Cortex of kidney (tissue), 1 donor: Measurements from ENCODE around the gene ITGA2B.
"Not testable (repeated sequence)": the region's sequence is repeated elsewhere in the genome, so short reads cannot be mapped to it uniquely, and the experiment has no call there.

Experiments
- DNase-seq: peaks from one replicate; lab custom pipeline; 2025; lab: John Stamatoyannopoulos, UW

Gene ITGA2B

GRCh38 chr17:44368391-44369243 is 20.8 kb downstream of the ITGA2B start:
- not testable (repeated sequence) for DNase-seq

GRCh38 chr17:44367231-44367979 is 22.0 kb downstream of the ITGA2B start:
- no peak for DNase-seq

GRCh38 chr17:44365051-44365450 is 24.4 kb downstream of the ITGA2B start:
- not testable (repeated sequence) for DNase-seq

GRCh38 chr17:44363613-44364159 is 25.8 kb downstream of the ITGA2B start, which contains the start of gene FAM171A2:
Gene FAM171A2, minus strand, starts transcription at chr17:44363853. Its CDS starts 139 bp downstream, at chr17:44363714.
- no peak for DNase-seq

- DNase-seq: no peak
These were observed 26.4 kb downstream of the ITGA2B start for GRCh38 chr17:44362949-44363612.

- DNase-seq: no peak
These were observed 26.9 kb downstream of the ITGA2B start for GRCh38 chr17:44362459-44362948.

GRCh38 chr17:44361292-44362260 is 27.9 kb downstream of the ITGA2B start:
- DNase-seq: no peak

GRCh38 chr17:44360826-44361225 is 28.6 kb downstream of the ITGA2B start:
- no peak for DNase-seq

GRCh38 chr17:44360144-44360533 is 29.3 kb downstream of the ITGA2B start:
- no peak for DNase-seq

- no peak for DNase-seq
These were observed 29.8 kb downstream of the ITGA2B start for GRCh38 chr17:44359458-44360143.

- DNase-seq: no peak
These were observed 30.4 kb downstream of the ITGA2B start for GRCh38 chr17:44359006-44359405.

- DNase-seq: no peak
These were observed 31.4 kb downstream of the ITGA2B start for GRCh38 chr17:44358066-44358465.

- DNase-seq: no peak
These were observed 33.2 kb downstream of the ITGA2B start for GRCh38 chr17:44356241-44356640.

- DNase-seq: no peak
These were observed 33.8 kb downstream of the ITGA2B start for GRCh38 chr17:44355642-44356099.

GRCh38 chr17:44354582-44355561 is 34.6 kb downstream of the ITGA2B start:
- DNase-seq: no peak

- DNase-seq: no peak
These were observed 35.6 kb downstream of the ITGA2B start for GRCh38 chr17:44353672-44354331.

GRCh38 chr17:44352828-44353671 is 36.4 kb downstream of the ITGA2B start:
- no peak for DNase-seq
